H9 (cell line): ENCODE measurements around the gene KMT2B. TPM values are rescaled to one million over a fixed set of nuclear protein-coding genes. Genes with fewer than 3 reads are reported as not detected.

Experiments used
- DNase-seq: peaks from one replicate; pipeline ENCODE4 v3.0.0-alpha.2; 2017
- H2AFZ ChIP-seq: one replicate; pipeline ENCODE4 v1.6.1; 2013; ENCODE audit warnings: mild to moderate bottlenecking, low read length, control low read depth, moderate library complexity
- H2AK5ac ChIP-seq: 2 replicates; pipeline ENCODE4 v1.6.1; 2013; ENCODE audit warnings: low read length, control low read depth, mixed read lengths; ENCODE audit not compliant: insufficient read length
- H2BK120ac ChIP-seq: one replicate; pipeline ENCODE4 v1.6.1; 2013; ENCODE audit warnings: low read depth, mild to moderate bottlenecking, low read length, control low read depth, inconsistent platforms; ENCODE audit not compliant: poor library complexity, severe bottlenecking
- H2BK12ac ChIP-seq: 2 replicates; pipeline ENCODE4 v1.6.1; 2013; ENCODE audit warnings: low read length, control low read depth, mixed read lengths, low read depth; ENCODE audit not compliant: insufficient read length
- H2BK15ac ChIP-seq: 2 replicates; pipeline ENCODE4 v1.6.1; 2013; ENCODE audit warnings: low read depth, low read length, control low read depth
- H2BK20ac ChIP-seq: one replicate; pipeline ENCODE4 v1.6.1; 2013; ENCODE audit warnings: low read depth, mild to moderate bottlenecking, low read length, control low read depth, inconsistent platforms; ENCODE audit not compliant: poor library complexity, severe bottlenecking
- H2BK5ac ChIP-seq: 2 replicates; pipeline ENCODE4 v1.6.1; 2013; ENCODE audit warnings: low read length, control low read depth, mixed read lengths; ENCODE audit not compliant: insufficient read length
- H3K14ac ChIP-seq: 2 replicates; pipeline ENCODE4 v1.6.1; 2013; ENCODE audit warnings: low read length, control low read depth; ENCODE audit not compliant: insufficient read depth
- H3K18ac ChIP-seq: 2 replicates; pipeline ENCODE4 v1.6.1; 2013; ENCODE audit warnings: low read depth, mild to moderate bottlenecking, mixed read lengths, low read length, control low read depth; ENCODE audit not compliant: insufficient read length
- H3K23ac ChIP-seq: 2 replicates; pipeline ENCODE4 v1.6.1; 2013; ENCODE audit warnings: low read length, control low read depth, mixed read lengths, low read depth; ENCODE audit not compliant: insufficient read length
- H3K23me2 ChIP-seq: 2 replicates; pipeline ENCODE4 v1.6.1; 2013; ENCODE audit warnings: low read depth, mild to moderate bottlenecking, mixed read lengths, low read length, control low read depth; ENCODE audit not compliant: insufficient read length, poor library complexity, severe bottlenecking
- H3K27ac ChIP-seq: 2 replicates; pipeline ENCODE4 v1.5.1; 2013; ENCODE audit warnings: low read length, control low read depth, mixed read lengths, low read depth; ENCODE audit not compliant: insufficient read length
- H3K27me3 ChIP-seq: 2 replicates; pipeline ENCODE4 v1.6.1; 2013; ENCODE audit warnings: low read length, control low read depth, inconsistent platforms; ENCODE audit not compliant: insufficient read depth
- H3K4ac ChIP-seq: 2 replicates; pipeline ENCODE4 v1.6.1; 2013; ENCODE audit warnings: low read depth, mild to moderate bottlenecking, control low read depth, inconsistent platforms, low read length, moderate library complexity
- H3K4me1 ChIP-seq: 2 replicates; pipeline ENCODE4 v1.6.1; 2013; ENCODE audit warnings: low read length, control low read depth, inconsistent platforms; ENCODE audit not compliant: insufficient read depth
- H3K4me2 ChIP-seq: 2 replicates; pipeline ENCODE4 v1.6.1; 2013; ENCODE audit warnings: low read length, control low read depth, mixed read lengths; ENCODE audit not compliant: insufficient read length, insufficient read depth
- H3K56ac ChIP-seq: 2 replicates; pipeline ENCODE4 v1.6.1; 2013; ENCODE audit warnings: low read depth, mild to moderate bottlenecking, mixed read lengths, low read length, control low read depth; ENCODE audit not compliant: insufficient read length
- H3K79me1 ChIP-seq: 2 replicates; pipeline ENCODE4 v1.6.1; 2013; ENCODE audit warnings: low read depth, mild to moderate bottlenecking, moderate library complexity, low read length, control low read depth, inconsistent platforms; ENCODE audit not compliant: insufficient read depth, poor library complexity, severe bottlenecking
- H3K79me2 ChIP-seq: 2 replicates; pipeline ENCODE4 v1.6.1; 2013; ENCODE audit warnings: low read length, control low read depth, inconsistent platforms; ENCODE audit not compliant: insufficient read depth
- H3K9ac ChIP-seq: 2 replicates; pipeline ENCODE4 v1.6.1; 2013; ENCODE audit warnings: low read length, control low read depth, mixed read lengths; ENCODE audit not compliant: insufficient read length; ENCODE audit errors: extremely low read depth
- H3K9me3 ChIP-seq: one replicate; pipeline ENCODE4 v1.6.1; 2013; ENCODE audit warnings: low read depth, low read length, inconsistent platforms; ENCODE audit not compliant: control insufficient read depth
- H3T11ph ChIP-seq: one replicate; pipeline ENCODE4 v1.6.1; 2013; ENCODE audit warnings: mild to moderate bottlenecking, low read length, control low read depth, inconsistent platforms
- H4K20me1 ChIP-seq: one replicate; pipeline ENCODE4 v1.6.1; 2013; ENCODE audit not compliant: control insufficient read depth, insufficient read length, insufficient read depth
- H4K5ac ChIP-seq: 2 replicates; pipeline ENCODE4 v1.6.1; 2013; ENCODE audit warnings: low read depth, mild to moderate bottlenecking, mixed read lengths, low read length, control low read depth; ENCODE audit not compliant: insufficient read length
- H4K8ac ChIP-seq: replicated peaks from 2 replicates; pipeline ENCODE4 v1.6.1; 2013; ENCODE audit warnings: low read length, control low read depth, mixed read lengths, low read depth; ENCODE audit not compliant: insufficient read length
- H4K91ac ChIP-seq: 2 replicates; pipeline ENCODE4 v1.6.1; 2013; ENCODE audit warnings: low read depth, mild to moderate bottlenecking, moderate library complexity, mixed read lengths, low read length, control low read depth; ENCODE audit not compliant: insufficient read length
- H3K27ac Mint-ChIP-seq, 3 experiments: 2 replicates in 2 of 3; 3 replicates in 1 of 3; pipeline ENCODE4 v1.8.0; 2020 to 2021; ENCODE audit warnings: mixed read lengths in 3 of 3, mild to moderate bottlenecking in 1 of 3, moderate library complexity in 1 of 3
- H3K27me3 Mint-ChIP-seq: 2 replicates; pipeline ENCODE4 v1.8.0; 2021; ENCODE audit warnings: low read depth, mild to moderate bottlenecking, moderate library complexity, mixed read lengths
- H3K36me3 Mint-ChIP-seq, 3 experiments: 2 replicates in 2 of 3; 3 replicates in 1 of 3; pipeline ENCODE4 v1.8.0; 2020 to 2021; ENCODE audit warnings: low read depth in 3 of 3, mixed read lengths in 3 of 3; ENCODE audit not compliant: insufficient read depth in 1 of 3
- H3K4me1 Mint-ChIP-seq, 2 experiments: 2 replicates each; pipeline ENCODE4 v1.8.0; 2020; ENCODE audit warnings: mixed read lengths in 2 of 2
- H3K4me3 Mint-ChIP-seq, 2 experiments: 2 replicates in 1 of 2; 3 replicates in 1 of 2; pipeline ENCODE4 v1.8.0; 2020 to 2021; ENCODE audit warnings: mild to moderate bottlenecking in 2 of 2, mixed read lengths in 2 of 2, moderate library complexity in 1 of 2
- H3K9me3 Mint-ChIP-seq, 2 experiments: 2 replicates in 1 of 2; 3 replicates in 1 of 2; pipeline ENCODE4 v1.8.0; 2020; ENCODE audit warnings: mild to moderate bottlenecking in 2 of 2, mixed read lengths in 2 of 2, moderate library complexity in 1 of 2
- WGBS: extraction: QIAGEN DNeasy Blood & Tissue Kit; methylation state at CpG from one replicate; pipeline ENCODE4 v1.1.7; 2013; ENCODE audit warnings: missing lambda C conversion rate, low lambda C conversion rate, mixed read lengths; ENCODE audit not compliant: insufficient read length; ENCODE audit errors: extremely low coverage; 5-methylcytosine and 5-hydroxymethylcytosine counted together
- total RNA-seq: library from RNA; stranded (reverse); gene quantifications from 2 replicates; pipeline ENCODE4 v1.2.1, GENCODE V29; 2021
- TF ChIP-seq, protein P1 (sequence below): fragments of 200-600 bp; sonication (generic); conservative IDR thresholded peaks from 3 replicates; pipeline ENCODE4 v1.8.0; 2021; ENCODE audit warnings: antibody characterized with exemption, mild to moderate bottlenecking

KMT2B gene
- total RNA-seq, 1 experiment from 2014 or later, result 47.7 TPM

DNA sequence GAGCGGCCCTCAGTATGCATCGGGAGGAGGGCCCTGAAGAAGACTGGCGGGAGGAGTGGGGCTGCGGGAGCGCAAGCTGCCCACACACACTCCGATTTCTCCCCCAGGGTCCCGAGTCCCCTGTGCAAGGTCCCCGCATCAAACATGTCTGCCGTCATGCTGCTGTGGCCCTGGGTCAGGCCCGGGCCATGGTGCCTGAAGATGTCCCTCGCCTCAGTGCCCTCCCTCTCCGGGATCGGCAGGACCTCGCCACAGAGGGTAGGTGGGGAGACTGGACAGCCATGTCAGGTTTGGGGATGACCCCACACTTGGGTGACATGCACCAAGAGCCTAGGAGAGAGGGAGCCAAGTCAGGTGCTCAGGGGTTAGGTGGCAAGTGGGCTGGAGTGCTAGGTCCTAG is 4.7 kb downstream of the KMT2B start:
- no peak overlapping the region for H3K4me3 Mint-ChIP-seq
- H3K4me1 Mint-ChIP-seq, result peaks cover 6 to 8% of the 10 kb centered on the region in 2 experiments
- H2AFZ ChIP-seq, result no peak overlapping the region
- no peak overlapping the region for H3K56ac ChIP-seq
- no peak for DNase-seq
- H3K79me2 ChIP-seq, result peaks cover 11% of the 10 kb centered on the region; the same call in 1 of the 2 replicates
- H3K18ac ChIP-seq, result no peak overlapping the region
- H3K36me3 Mint-ChIP-seq, result peaks cover 41 to 71% (median 71%) of the 10 kb centered on the region in 3 experiments; a peak in 6 of 7 replicates
- no peaks in the 10 kb centered on the region for H3K27me3 ChIP-seq
- no peak overlapping the region for H4K5ac ChIP-seq
- no peak overlapping the region for H3K27ac Mint-ChIP-seq
- peaks cover 6% of the 10 kb centered on the region for H4K20me1 ChIP-seq
- TF ChIP-seq, protein P1, sequence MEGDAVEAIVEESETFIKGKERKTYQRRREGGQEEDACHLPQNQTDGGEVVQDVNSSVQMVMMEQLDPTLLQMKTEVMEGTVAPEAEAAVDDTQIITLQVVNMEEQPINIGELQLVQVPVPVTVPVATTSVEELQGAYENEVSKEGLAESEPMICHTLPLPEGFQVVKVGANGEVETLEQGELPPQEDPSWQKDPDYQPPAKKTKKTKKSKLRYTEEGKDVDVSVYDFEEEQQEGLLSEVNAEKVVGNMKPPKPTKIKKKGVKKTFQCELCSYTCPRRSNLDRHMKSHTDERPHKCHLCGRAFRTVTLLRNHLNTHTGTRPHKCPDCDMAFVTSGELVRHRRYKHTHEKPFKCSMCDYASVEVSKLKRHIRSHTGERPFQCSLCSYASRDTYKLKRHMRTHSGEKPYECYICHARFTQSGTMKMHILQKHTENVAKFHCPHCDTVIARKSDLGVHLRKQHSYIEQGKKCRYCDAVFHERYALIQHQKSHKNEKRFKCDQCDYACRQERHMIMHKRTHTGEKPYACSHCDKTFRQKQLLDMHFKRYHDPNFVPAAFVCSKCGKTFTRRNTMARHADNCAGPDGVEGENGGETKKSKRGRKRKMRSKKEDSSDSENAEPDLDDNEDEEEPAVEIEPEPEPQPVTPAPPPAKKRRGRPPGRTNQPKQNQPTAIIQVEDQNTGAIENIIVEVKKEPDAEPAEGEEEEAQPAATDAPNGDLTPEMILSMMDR, result no peak
- no peak overlapping the region for H2AK5ac ChIP-seq
- H3K9me3 Mint-ChIP-seq, result no peaks in the 10 kb centered on the region
- H3K4me1 ChIP-seq, result no peaks in the 10 kb centered on the region
- no peak overlapping the region for H4K91ac ChIP-seq
- no peaks in the 10 kb centered on the region; the same call in 1 of the 2 replicates for H3K27me3 Mint-ChIP-seq
- no peak overlapping the region for H2BK15ac ChIP-seq
- H3K9me3 ChIP-seq, result no peaks in the 10 kb centered on the region
- H2BK5ac ChIP-seq, result no peak overlapping the region
- H3K27ac ChIP-seq, result no peak overlapping the region
- peaks cover 7% of the 10 kb centered on the region for H3K23me2 ChIP-seq
- no peak overlapping the region for H4K8ac ChIP-seq
- no peak overlapping the region for H3K4ac ChIP-seq
- no peak overlapping the region for H3K23ac ChIP-seq
- no peak overlapping the region for H3K9ac ChIP-seq
- H3T11ph ChIP-seq, result no peak overlapping the region
- H3K14ac ChIP-seq, result no peak overlapping the region
- no peak overlapping the region for H3K4me2 ChIP-seq
- WGBS, result no CpG with 5 or more reads among the region's 14 CpGs
- H2BK20ac ChIP-seq, result no peak overlapping the region
- H2BK120ac ChIP-seq, result no peak overlapping the region
- no peak overlapping the region for H2BK12ac ChIP-seq
- no peaks in the 10 kb centered on the region for H3K79me1 ChIP-seq
